ENCODE measurements around the gene HNRNPUL2.

HNRNPUL2 gene

GRCh38 chr11:62726156-62726914 is 922 bp downstream of the HNRNPUL2 start:
- H3K9me3 ChIP-seq (ENCODE audit: control insufficient read depth in 1 of 2, low read length in 2 of 2), result no peaks in the 10 kb centered on the region
- H3K36me3 ChIP-seq (ENCODE audit: control insufficient read depth in 1 of 2, insufficient read depth in 2 of 2, low read length in 2 of 2), result peaks cover 26 to 27% of the 10 kb centered on the region in 2 donors
- H3K27me3 ChIP-seq (ENCODE audit: low read depth, low read length), result no peaks in the 10 kb centered on the region
- peak overlapping the region; percentile 92 to 96 for H3K4me3 ChIP-seq (ENCODE audit: low read depth in 1 of 2, low read length in 2 of 2)
- H3K27ac ChIP-seq (ENCODE audit: low read length), result peak overlapping the region; percentile 87
- H3K4me1 ChIP-seq (ENCODE audit: control insufficient read depth in 1 of 2, insufficient read depth in 2 of 2, low read length in 2 of 2), result peaks cover 4 to 46% of the 10 kb centered on the region in 2 donors

DNA sequence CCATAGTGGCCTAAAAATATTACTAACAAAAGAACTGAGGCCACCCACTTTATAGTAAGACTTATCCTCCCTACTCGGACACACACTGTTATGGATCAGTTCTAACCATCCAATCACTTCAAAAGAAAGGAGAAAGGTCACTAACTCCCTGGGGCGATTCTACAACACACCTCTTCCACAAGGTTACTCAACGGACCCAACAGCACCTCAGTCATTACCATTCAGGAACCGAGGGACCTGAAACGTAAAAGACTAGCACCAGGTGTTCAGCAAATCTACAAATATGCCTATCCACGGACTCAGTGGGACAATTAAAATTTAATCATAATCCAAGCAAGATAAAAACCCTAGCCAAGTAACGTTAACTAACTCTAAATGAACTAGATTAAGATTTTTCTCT is 1.6 kb downstream of the HNRNPUL2 start:
- peaks cover 29 to 33% of the 10 kb centered on the region in 2 donors for H3K36me3 ChIP-seq (ENCODE audit: control insufficient read depth in 1 of 2, insufficient read depth in 2 of 2, low read length in 2 of 2)
- peak overlapping the region; percentile 87 for H3K27ac ChIP-seq (ENCODE audit: low read length)
- H3K4me1 ChIP-seq (ENCODE audit: control insufficient read depth in 1 of 2, insufficient read depth in 2 of 2, low read length in 2 of 2), result peaks cover 4 to 41% of the 10 kb centered on the region in 2 donors
- H3K27me3 ChIP-seq (ENCODE audit: low read depth, low read length), result no peaks in the 10 kb centered on the region
- peak overlapping the region; percentile 92 to 96 for H3K4me3 ChIP-seq (ENCODE audit: low read depth in 1 of 2, low read length in 2 of 2)
- no peaks in the 10 kb centered on the region for H3K9me3 ChIP-seq (ENCODE audit: control insufficient read depth in 1 of 2, low read length in 2 of 2)

DNA sequence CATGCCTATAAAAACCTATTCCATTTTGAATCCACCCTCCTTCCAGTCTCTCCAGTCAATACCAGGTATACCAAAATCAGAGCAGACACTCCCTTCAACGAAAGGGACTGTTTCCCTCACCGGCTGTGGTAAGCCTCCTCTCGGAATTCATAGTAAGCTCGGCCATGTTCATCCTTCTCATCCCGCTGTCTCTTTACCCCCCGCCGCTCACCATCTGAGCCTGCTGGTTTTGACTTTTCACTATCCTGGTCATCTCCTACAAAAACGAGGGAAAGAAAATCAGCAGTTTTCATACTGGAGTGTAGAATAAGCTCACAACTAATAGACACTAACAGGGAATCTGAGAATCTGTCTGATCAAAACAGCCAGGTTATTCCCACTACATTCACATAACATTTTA is 3.1 kb downstream of the HNRNPUL2 start:
- no peaks in the 10 kb centered on the region for H3K27me3 ChIP-seq (ENCODE audit: low read depth, low read length)
- peaks cover 43 to 44% of the 10 kb centered on the region in 2 donors for H3K36me3 ChIP-seq (ENCODE audit: control insufficient read depth in 1 of 2, insufficient read depth in 2 of 2, low read length in 2 of 2)
- H3K27ac ChIP-seq (ENCODE audit: low read length), result peak overlapping the region; percentile 18
- H3K9me3 ChIP-seq (ENCODE audit: control insufficient read depth in 1 of 2, low read length in 2 of 2), result no peaks in the 10 kb centered on the region
- H3K4me1 ChIP-seq (ENCODE audit: control insufficient read depth in 1 of 2, insufficient read depth in 2 of 2, low read length in 2 of 2), result peaks cover 4 to 29% of the 10 kb centered on the region in 2 donors
- H3K4me3 ChIP-seq (ENCODE audit: low read depth in 1 of 2, low read length in 2 of 2), result peak overlapping the region; percentile 92 to 96

DNA sequence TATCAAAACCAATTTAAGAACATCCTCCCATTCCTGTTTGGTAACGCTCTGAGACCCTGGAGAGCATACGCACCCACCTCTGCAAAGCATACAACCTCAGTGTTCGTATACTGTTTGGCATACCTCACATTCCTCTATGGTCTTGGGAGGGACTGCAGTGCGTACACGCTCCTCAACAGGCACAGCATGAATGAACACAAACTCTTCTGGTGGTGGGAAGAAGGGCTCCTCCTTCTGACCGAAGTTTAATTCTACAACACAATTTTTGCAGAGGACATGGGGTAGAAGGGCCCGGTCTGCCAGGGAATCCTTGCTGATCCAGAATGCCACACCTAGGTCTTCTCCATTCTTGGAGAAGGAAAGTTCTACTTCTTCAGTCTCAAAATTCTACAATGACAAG is 5.3 kb downstream of the HNRNPUL2 start:
- Histone ChIP-seq H3K9me3 (ENCODE audit: control insufficient read depth in 1 of 2, low read length in 2 of 2) (no peaks in the 10 kb centered on the region), H3K27me3 (ENCODE audit: low read depth, low read length) (no peaks in the 10 kb centered on the region), H3K4me1 (ENCODE audit: control insufficient read depth in 1 of 2, insufficient read depth in 2 of 2, low read length in 2 of 2) (peaks cover 4 to 29% of the 10 kb centered on the region in 2 donors), H3K27ac (ENCODE audit: low read length) (no peak overlapping the region), H3K4me3 (ENCODE audit: low read depth in 1 of 2, low read length in 2 of 2) (no peak overlapping the region), H3K36me3 (ENCODE audit: control insufficient read depth in 1 of 2, insufficient read depth in 2 of 2, low read length in 2 of 2) (peaks cover 56 to 59% of the 10 kb centered on the region in 2 donors)

DNA sequence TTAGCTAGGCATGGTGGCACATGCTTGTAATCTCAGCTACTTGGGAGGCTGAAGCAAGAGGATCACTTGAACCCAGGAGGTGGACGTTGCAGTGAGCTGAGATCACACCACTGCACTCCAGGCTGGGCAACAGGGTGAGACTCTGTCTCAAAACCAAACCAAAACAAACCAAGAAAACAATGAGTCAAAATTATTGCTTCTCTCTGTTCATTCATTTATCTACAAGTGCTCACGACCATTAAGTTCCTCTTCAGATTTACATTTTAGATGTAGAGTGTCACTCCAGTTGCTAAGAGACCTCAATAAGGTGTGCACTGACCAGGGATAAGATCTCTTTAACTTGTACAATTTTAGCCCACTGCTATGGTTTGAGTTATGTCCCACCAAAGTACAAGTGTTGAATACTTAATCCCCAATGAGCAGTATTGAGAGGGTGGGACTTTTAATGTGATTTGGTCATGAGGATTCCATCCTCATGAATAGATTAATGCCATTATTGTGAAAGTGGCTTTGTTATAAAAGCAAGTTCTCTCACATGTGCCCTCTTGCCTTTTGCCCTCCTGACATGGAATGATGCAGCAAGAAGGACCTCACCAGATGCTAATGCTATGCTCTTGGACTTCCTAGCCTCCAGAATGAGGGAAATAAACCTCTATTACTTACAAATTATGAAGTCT is 7.8 kb downstream of the HNRNPUL2 start:
- Histone ChIP-seq H3K4me1 (ENCODE audit: control insufficient read depth in 1 of 2, insufficient read depth in 2 of 2, low read length in 2 of 2) (peaks cover 0 to 11% of the 10 kb centered on the region in 2 donors), H3K9me3 (ENCODE audit: control insufficient read depth in 1 of 2, low read length in 2 of 2) (no peaks in the 10 kb centered on the region), H3K27me3 (ENCODE audit: low read depth, low read length) (no peaks in the 10 kb centered on the region), H3K27ac (ENCODE audit: low read length) (no peak overlapping the region), H3K4me3 (ENCODE audit: low read depth in 1 of 2, low read length in 2 of 2) (no peak overlapping the region), H3K36me3 (ENCODE audit: control insufficient read depth in 1 of 2, insufficient read depth in 2 of 2, low read length in 2 of 2) (peaks cover 80 to 84% of the 10 kb centered on the region in 2 donors)

- Histone ChIP-seq H3K27me3 (ENCODE audit: low read depth, low read length) (no peaks in the 10 kb centered on the region), H3K4me3 (ENCODE audit: low read depth in 1 of 2, low read length in 2 of 2) (no peak overlapping the region), H3K9me3 (ENCODE audit: control insufficient read depth in 1 of 2, low read length in 2 of 2) (no peaks in the 10 kb centered on the region), H3K27ac (ENCODE audit: low read length) (no peak overlapping the region), H3K36me3 (ENCODE audit: control insufficient read depth in 1 of 2, insufficient read depth in 2 of 2, low read length in 2 of 2) (peaks cover 74 to 88% of the 10 kb centered on the region in 2 donors), H3K4me1 (ENCODE audit: control insufficient read depth in 1 of 2, insufficient read depth in 2 of 2, low read length in 2 of 2) (no peaks in the 10 kb centered on the region)
These were observed 10.4 kb downstream of the HNRNPUL2 start for GRCh38 chr11:62716816-62717215.

DNA sequence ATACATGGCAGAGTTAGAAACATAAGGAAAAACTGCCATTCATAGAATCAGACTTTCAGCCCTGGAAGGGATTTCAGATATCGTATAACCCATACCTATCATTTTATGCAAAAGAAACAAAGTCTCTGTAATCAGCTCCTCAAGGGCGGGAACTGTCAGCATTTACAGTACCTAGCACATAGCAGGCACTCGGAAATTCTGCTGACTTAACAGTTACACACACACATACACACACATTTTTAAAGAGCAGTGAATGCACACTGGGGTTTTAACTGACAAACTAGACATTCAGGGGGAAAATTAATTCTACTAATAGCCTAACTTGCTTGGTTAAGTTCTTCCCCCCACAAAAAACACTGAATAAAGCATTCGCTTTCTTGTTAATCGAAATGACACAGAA is 11.1 kb downstream of the HNRNPUL2 start:
- H3K4me3 ChIP-seq (ENCODE audit: low read depth in 1 of 2, low read length in 2 of 2), result no peak overlapping the region
- H3K4me1 ChIP-seq (ENCODE audit: control insufficient read depth in 1 of 2, insufficient read depth in 2 of 2, low read length in 2 of 2), result no peaks in the 10 kb centered on the region
- no peak overlapping the region for H3K27ac ChIP-seq (ENCODE audit: low read length)
- H3K36me3 ChIP-seq (ENCODE audit: control insufficient read depth in 1 of 2, insufficient read depth in 2 of 2, low read length in 2 of 2), result peaks cover 71 to 83% of the 10 kb centered on the region in 2 donors
- H3K27me3 ChIP-seq (ENCODE audit: low read depth, low read length), result no peaks in the 10 kb centered on the region
- H3K9me3 ChIP-seq (ENCODE audit: control insufficient read depth in 1 of 2, low read length in 2 of 2), result no peaks in the 10 kb centered on the region

- H3K36me3 ChIP-seq (ENCODE audit: control insufficient read depth in 1 of 2, insufficient read depth in 2 of 2, low read length in 2 of 2), result peaks cover 71 to 76% of the 10 kb centered on the region in 2 donors
These were observed 11.8 kb downstream of the HNRNPUL2 start for GRCh38 chr11:62715150-62716130.

GRCh38 chr11:62713343-62713742 is 13.9 kb downstream of the HNRNPUL2 start:
- Histone ChIP-seq H3K36me3 (ENCODE audit: control insufficient read depth in 1 of 2, insufficient read depth in 2 of 2, low read length in 2 of 2) (peaks cover 57 to 61% of the 10 kb centered on the region in 2 donors), H3K4me3 (ENCODE audit: low read depth in 1 of 2, low read length in 2 of 2) (no peak overlapping the region), H3K27ac (ENCODE audit: low read length) (peak overlapping the region; percentile 73), H3K9me3 (ENCODE audit: control insufficient read depth in 1 of 2, low read length in 2 of 2) (no peaks in the 10 kb centered on the region), H3K4me1 (ENCODE audit: control insufficient read depth in 1 of 2, insufficient read depth in 2 of 2, low read length in 2 of 2) (peaks cover 11 to 16% of the 10 kb centered on the region in 2 donors), H3K27me3 (ENCODE audit: low read depth, low read length) (no peaks in the 10 kb centered on the region)

More at GRCh38 chr11:62715150-62716130, 11.8 kb downstream of the HNRNPUL2 start:
- no peaks in the 10 kb centered on the region for H3K27me3 ChIP-seq (ENCODE audit: low read depth, low read length)
- no peak overlapping the region for H3K4me3 ChIP-seq (ENCODE audit: low read depth in 1 of 2, low read length in 2 of 2)
- peaks cover 1 to 4% of the 10 kb centered on the region in 2 donors for H3K4me1 ChIP-seq (ENCODE audit: control insufficient read depth in 1 of 2, insufficient read depth in 2 of 2, low read length in 2 of 2)
- no peaks in the 10 kb centered on the region for H3K9me3 ChIP-seq (ENCODE audit: control insufficient read depth in 1 of 2, low read length in 2 of 2)
- no peak overlapping the region for H3K27ac ChIP-seq (ENCODE audit: low read length)

DNA sequence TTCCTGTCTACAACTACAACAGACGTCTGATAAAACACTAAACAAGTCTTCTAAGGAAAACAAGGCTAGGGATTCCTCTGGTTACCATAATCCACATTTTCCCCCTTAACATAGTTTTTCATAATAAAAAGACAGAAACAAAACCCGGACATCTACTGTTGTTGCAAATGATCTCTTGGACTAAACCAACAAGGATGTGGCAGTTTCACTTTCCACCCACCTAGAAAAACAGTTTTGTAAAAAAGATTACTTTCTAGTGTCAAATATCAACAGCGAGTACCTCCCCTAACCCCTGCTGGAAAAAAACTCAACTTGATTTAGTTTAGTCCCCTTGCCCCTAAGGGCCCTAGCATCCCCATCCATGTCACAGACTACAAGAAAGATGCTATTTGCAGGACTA is 14.4 kb downstream of the HNRNPUL2 start:
- Histone ChIP-seq H3K4me1 (ENCODE audit: control insufficient read depth in 1 of 2, insufficient read depth in 2 of 2, low read length in 2 of 2) (peaks cover 11 to 21% of the 10 kb centered on the region in 2 donors), H3K9me3 (ENCODE audit: control insufficient read depth in 1 of 2, low read length in 2 of 2) (no peaks in the 10 kb centered on the region), H3K4me3 (ENCODE audit: low read depth in 1 of 2, low read length in 2 of 2) (no peak overlapping the region), H3K27ac (ENCODE audit: low read length) (peak overlapping the region; percentile 73), H3K36me3 (ENCODE audit: control insufficient read depth in 1 of 2, insufficient read depth in 2 of 2, low read length in 2 of 2) (peaks cover 53 to 57% of the 10 kb centered on the region in 2 donors), H3K27me3 (ENCODE audit: low read depth, low read length) (no peaks in the 10 kb centered on the region)
